Measurements from ENCODE around the gene WT1.

- TF ChIP-seq CTCF (IDR thresholded peaks at IDR 0.05) (no peak), EP300 (IDR thresholded peaks at IDR 0.05) (no peak)
Measured at GRCh38 chr11:32405592-32405991, 29.7 kb downstream of the WT1 start.

Data from gastroesophageal sphincter (tissue), 3 donors.